ENCODE results near the gene HSPA8.

GRCh38 chr11:123073343-123074057 lies 11.6 kb upstream of the HSPA8 start:
- TF ChIP-seq CTCF (conservative IDR thresholded peaks at IDR 0.05; ENCODE audit: low read length), result no peak
- no peak for TF ChIP-seq EZH2phosphoT487 (IDR thresholded peaks at IDR 0.05; ENCODE audit: borderline replicate concordance, low read depth, low read length)

Measured in OCI-LY7 (cell line).